HG03159 (cell line): Measurements from ENCODE around the gene AADAC.
"Not testable (repeated sequence)": the region's sequence is repeated elsewhere in the genome, so short reads cannot be mapped to it uniquely, and the experiment has no call there.

Experiments
- ATAC-seq: cut with Tn5 transposase; IDR thresholded peaks from one replicate; pipeline ENCODE4 v1.9.1; 2021; ENCODE audit warnings: mild to moderate bottlenecking, moderate library complexity; ENCODE audit not compliant: unreplicated experiment

Gene AADAC

GRCh38 chr3:151813799-151814198 lies at the start of gene AADAC:
AADAC (plus strand) TSS chr3:151814116; CDS start chr3:151814163, 47 bp downstream.
- ATAC-seq, result no peak

- not testable (repeated sequence) for ATAC-seq
These were observed 49.2 kb upstream of the AADAC start for GRCh38 chr3:151764699-151765098.

GRCh38 chr3:151765685-151766084 lies 48.2 kb upstream of the AADAC start:
- no peak for ATAC-seq

- no peak for ATAC-seq
These were observed 47.5 kb upstream of the AADAC start for GRCh38 chr3:151766454-151766853.

GRCh38 chr3:151768393-151768930 lies 45.5 kb upstream of the AADAC start:
- no peak for ATAC-seq

- no peak for ATAC-seq
These were observed 44.7 kb upstream of the AADAC start for GRCh38 chr3:151769175-151769574.

GRCh38 chr3:151770956-151771355 lies 43.0 kb upstream of the AADAC start:
- no peak for ATAC-seq

GRCh38 chr3:151772825-151773480 lies 41.0 kb upstream of the AADAC start:
- no peak for ATAC-seq

- no peak for ATAC-seq
These were observed 39.7 kb upstream of the AADAC start for GRCh38 chr3:151774235-151774634.

- no peak for ATAC-seq
These were observed 39.0 kb upstream of the AADAC start for GRCh38 chr3:151774910-151775309.

GRCh38 chr3:151775314-151776258 lies 38.3 kb upstream of the AADAC start:
- ATAC-seq, result no peak

- ATAC-seq, result no peak
These were observed 37.6 kb upstream of the AADAC start for GRCh38 chr3:151776259-151776740.

- ATAC-seq, result no peak
These were observed 36.0 kb upstream of the AADAC start for GRCh38 chr3:151777880-151778279.

GRCh38 chr3:151787626-151788025 lies 26.3 kb upstream of the AADAC start:
- no peak for ATAC-seq

- ATAC-seq, result no peak
These were observed 25.5 kb upstream of the AADAC start for GRCh38 chr3:151788401-151788800.

- ATAC-seq, result no peak
These were observed 24.0 kb upstream of the AADAC start for GRCh38 chr3:151789853-151790463.

- not testable (repeated sequence) for ATAC-seq
These were observed 23.2 kb upstream of the AADAC start for GRCh38 chr3:151790763-151791162.

- no peak for ATAC-seq
These were observed 21.5 kb upstream of the AADAC start for GRCh38 chr3:151792411-151792810.

- ATAC-seq, result no peak
These were observed 20.3 kb upstream of the AADAC start for GRCh38 chr3:151793636-151794035.

- ATAC-seq, result no peak
These were observed 19.8 kb upstream of the AADAC start for GRCh38 chr3:151794080-151794479.

GRCh38 chr3:151795276-151795675 lies 18.6 kb upstream of the AADAC start:
- no peak for ATAC-seq
